Keratinocyte (primary cell): ENCODE measurements around the gene TCFL5. TPM values are rescaled to one million over a fixed set of nuclear protein-coding genes. Genes with fewer than 3 reads are reported as not detected.

Source experiments
- DNase-seq: peaks from one replicate; pipeline ENCODE4 v3.0.0-alpha.2; 2011; ENCODE audit warnings: low read depth, missing footprints, low spot score
- FAIRE-seq: peaks from 2 replicates; lab custom pipeline; 2011; peaks lifted over from hg19 to GRCh38; lab: Jason Lieb, UNC
- H2AFZ ChIP-seq: 2 replicates; pipeline ENCODE4 v1.6.0; 2012; ENCODE audit warnings: low read length, control low read depth, inconsistent platforms; ENCODE audit not compliant: control insufficient read depth
- H3K27ac ChIP-seq: 2 replicates; pipeline ENCODE4 v1.5.1; 2011; ENCODE audit warnings: low read length; ENCODE audit not compliant: control insufficient read depth, insufficient read depth
- H3K27me3 ChIP-seq: 3 replicates; pipeline ENCODE4 v1.6.0; 2011; ENCODE audit warnings: low read length; ENCODE audit not compliant: control insufficient read depth, insufficient read depth; ENCODE audit errors: extremely low read depth
- H3K36me3 ChIP-seq, 2 experiments: 2 replicates in 1 of 2; 3 replicates in 1 of 2; pipeline ENCODE4 v1.5.1; 2011; ENCODE audit warnings: low read length in 2 of 2, mild to moderate bottlenecking in 1 of 2; ENCODE audit not compliant: control insufficient read depth in 2 of 2, insufficient read depth in 2 of 2; ENCODE audit errors: extremely low read depth in 1 of 2
- H3K4me1 ChIP-seq: 3 replicates; pipeline ENCODE4 v1.5.1; 2011; ENCODE audit warnings: low read length; ENCODE audit not compliant: control insufficient read depth, insufficient read depth; ENCODE audit errors: extremely low read depth
- H3K4me2 ChIP-seq: 3 replicates; pipeline ENCODE4 v1.6.0; 2011; ENCODE audit warnings: low read depth, low read length; ENCODE audit not compliant: control insufficient read depth, insufficient read depth; ENCODE audit errors: extremely low read depth
- H3K4me3 ChIP-seq, 3 experiments: fragments of 200-600 bp in 1 of 3; sonication (generic) in 1 of 3; 2 replicates in 2 of 3; 3 replicates in 1 of 3; pipeline ENCODE4 v1.5.1; 2011 to 2016; ENCODE audit warnings: low read length in 3 of 3, mild to moderate bottlenecking in 3 of 3, control low read depth in 2 of 3, inconsistent platforms in 1 of 3, low read depth in 1 of 3, mixed read lengths in 1 of 3, mixed run types in 1 of 3, moderate library complexity in 1 of 3; ENCODE audit not compliant: control insufficient read depth in 2 of 3, insufficient read depth in 2 of 3; ENCODE audit errors: extremely low read depth in 1 of 3
- H3K79me2 ChIP-seq: 2 replicates; pipeline ENCODE4 v1.6.0; 2012; ENCODE audit warnings: low read length; ENCODE audit not compliant: control insufficient read depth, insufficient read depth
- H3K9ac ChIP-seq: 3 replicates; pipeline ENCODE4 v1.6.0; 2011; ENCODE audit warnings: low read length; ENCODE audit not compliant: control insufficient read depth, insufficient read depth; ENCODE audit errors: extremely low read depth
- H3K9me1 ChIP-seq: 3 replicates; pipeline ENCODE4 v1.6.0; 2011; ENCODE audit warnings: low read length; ENCODE audit not compliant: control insufficient read depth, insufficient read depth; ENCODE audit errors: extremely low read depth
- H3K9me3 ChIP-seq: 2 replicates; pipeline ENCODE4 v1.5.1; 2012; ENCODE audit warnings: low read depth, low read length; ENCODE audit not compliant: control insufficient read depth
- H4K20me1 ChIP-seq: 3 replicates; pipeline ENCODE4 v1.6.0; 2011; ENCODE audit warnings: low read length; ENCODE audit not compliant: control insufficient read depth, insufficient read depth; ENCODE audit errors: extremely low read depth
- EZH2 ChIP-seq: IDR thresholded peaks from one replicate; pipeline ENCODE4 v1.6.1; 2012; ENCODE audit warnings: inconsistent platforms, mild to moderate bottlenecking, low read length, moderate library complexity
- dilution Hi-C: fragments of 300-500 bp; cut with MboI; formaldehyde crosslinking; loops from one replicate; pipeline ENCODE4 v1.7.0; 2020; ENCODE audit warnings: low sequenced_read_pairs; ENCODE audit not compliant: extremely low pct_ligation_motif_present
- polyA plus RNA-seq, 5 experiments: library from polyadenylated mRNA; depleted of rRNA in 3 of 5; stranded (reverse) in 3 of 5; stranded (forward) in 1 of 5; unstranded in 1 of 5; fragments of >200 nt; gene quantifications; 1 replicate in 1 of 5; 2 replicates in 3 of 5; 3 replicates in 1 of 5; pipeline versions ENCODE4 v1.2.1 to v1.2.3, GENCODE V29; 2011 to 2012; ENCODE audit warnings: missing spikeins in 2 of 5, low read depth in 1 of 5, low replicate concordance in 1 of 5
- TF ChIP-seq, protein P1 (sequence below), 3 experiments: IDR thresholded peaks in 1 of 3; conservative IDR thresholded peaks in 1 of 3; optimal IDR thresholded peaks in 1 of 3; 2 replicates in 2 of 3; 3 replicates in 1 of 3; pipeline versions ENCODE3 to v1.5.1; 2011; ENCODE audit warnings: low read length in 3 of 3, mild to moderate bottlenecking in 3 of 3, moderate library complexity in 2 of 3, control low read depth in 1 of 3, inconsistent platforms in 1 of 3; ENCODE audit not compliant: insufficient read depth in 2 of 3; ENCODE audit errors: extremely low read depth in 1 of 3

TCFL5 gene
- polyA plus RNA-seq, 1 donor (not counting 4 experiments of a cell fraction or from before 2014, with no cell fraction given) = 14.6 TPM

- dilution Hi-C loops = no loop called here
- no peaks in the 10 kb centered on the region for H3K36me3 ChIP-seq
- H3K9me1 ChIP-seq = no peaks in the 10 kb centered on the region
- no peaks in the 10 kb centered on the region for H3K27me3 ChIP-seq
- no peaks in the 10 kb centered on the region for H3K79me2 ChIP-seq
- TF ChIP-seq, protein P1, sequence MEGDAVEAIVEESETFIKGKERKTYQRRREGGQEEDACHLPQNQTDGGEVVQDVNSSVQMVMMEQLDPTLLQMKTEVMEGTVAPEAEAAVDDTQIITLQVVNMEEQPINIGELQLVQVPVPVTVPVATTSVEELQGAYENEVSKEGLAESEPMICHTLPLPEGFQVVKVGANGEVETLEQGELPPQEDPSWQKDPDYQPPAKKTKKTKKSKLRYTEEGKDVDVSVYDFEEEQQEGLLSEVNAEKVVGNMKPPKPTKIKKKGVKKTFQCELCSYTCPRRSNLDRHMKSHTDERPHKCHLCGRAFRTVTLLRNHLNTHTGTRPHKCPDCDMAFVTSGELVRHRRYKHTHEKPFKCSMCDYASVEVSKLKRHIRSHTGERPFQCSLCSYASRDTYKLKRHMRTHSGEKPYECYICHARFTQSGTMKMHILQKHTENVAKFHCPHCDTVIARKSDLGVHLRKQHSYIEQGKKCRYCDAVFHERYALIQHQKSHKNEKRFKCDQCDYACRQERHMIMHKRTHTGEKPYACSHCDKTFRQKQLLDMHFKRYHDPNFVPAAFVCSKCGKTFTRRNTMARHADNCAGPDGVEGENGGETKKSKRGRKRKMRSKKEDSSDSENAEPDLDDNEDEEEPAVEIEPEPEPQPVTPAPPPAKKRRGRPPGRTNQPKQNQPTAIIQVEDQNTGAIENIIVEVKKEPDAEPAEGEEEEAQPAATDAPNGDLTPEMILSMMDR (optimal IDR thresholded peaks at IDR 0.05 in 1 of 3, IDR thresholded peaks at IDR 0.05 in 1 of 3, conservative IDR thresholded peaks at IDR 0.05 in 1 of 3; ENCODE audit: extremely low read depth in 1 of 3, insufficient read depth in 2 of 3, low read length in 3 of 3) = no peak
- TF ChIP-seq EZH2 = no peak
- H3K9ac ChIP-seq = no peak overlapping the region
- no peak overlapping the region for H3K4me2 ChIP-seq
- no peaks in the 10 kb centered on the region for H3K9me3 ChIP-seq
- no peak for DNase-seq
- no peak overlapping the region for H3K27ac ChIP-seq
- H2AFZ ChIP-seq = no peak overlapping the region
- FAIRE-seq = no peak
- H3K4me1 ChIP-seq = peaks cover 32% of the 10 kb centered on the region
- H4K20me1 ChIP-seq = no peaks in the 10 kb centered on the region
- no peak overlapping the region for H3K4me3 ChIP-seq
Measured at GRCh38 chr20:62828511-62829230, 33.0 kb downstream of the TCFL5 start.

- peaks cover 30% of the 10 kb centered on the region for H3K4me1 ChIP-seq
- no peak for TF ChIP-seq EZH2
- TF ChIP-seq, protein P1 (optimal IDR thresholded peaks at IDR 0.05 in 1 of 3, IDR thresholded peaks at IDR 0.05 in 1 of 3, conservative IDR thresholded peaks at IDR 0.05 in 1 of 3; ENCODE audit: extremely low read depth in 1 of 3, insufficient read depth in 2 of 3, low read length in 3 of 3) = no peak
- H2AFZ ChIP-seq = no peak overlapping the region
- dilution Hi-C loops = no loop called here
- H3K27ac ChIP-seq = no peak overlapping the region
- DNase-seq (no peak), FAIRE-seq (no peak)
- H3K27me3 ChIP-seq = no peaks in the 10 kb centered on the region
- no peaks in the 10 kb centered on the region for H3K9me3 ChIP-seq
- H3K9me1 ChIP-seq = no peaks in the 10 kb centered on the region
- no peaks in the 10 kb centered on the region for H4K20me1 ChIP-seq
- H3K9ac ChIP-seq = no peak overlapping the region
- no peak overlapping the region for H3K4me2 ChIP-seq
- no peak overlapping the region for H3K4me3 ChIP-seq
- H3K79me2 ChIP-seq = no peaks in the 10 kb centered on the region
- H3K36me3 ChIP-seq = no peaks in the 10 kb centered on the region
Measured at GRCh38 chr20:62828051-62828450, 33.6 kb downstream of the TCFL5 start.
